Caco-2 (cell line): ENCODE data around the gene SEPSECS. TPM values are rescaled to one million over a fixed set of nuclear protein-coding genes. Genes with fewer than 3 reads are reported as not detected.

Experiments
- BruUV-seq: library from RNA; stranded (reverse); fragments of 400-500 nt; replicated peaks from 2 replicates; lab custom pipeline; 2021; lab: Mats Ljungman, UMichigan
- CTCF ChIA-PET: fragments of 300-600 bp; sonication (Branson Sonifier 250); formaldehyde crosslinking; loops from one replicate; lab custom pipeline; 2022; ENCODE audit warnings: antibody characterized with exemption; lab: Charles Lee
- POLR2A ChIA-PET: fragments of 300-600 bp; sonication (Branson Sonifier 250); formaldehyde crosslinking; loops from one replicate; lab custom pipeline; 2022; ENCODE audit warnings: antibody characterized with exemption; lab: Charles Lee
- DNase-seq, 2 experiments: peaks; one replicate each; pipeline versions ENCODE4 v3.0.0 to v3.0.0-alpha.2; 2020 to 2022
- H3K27me3 ChIP-seq: replicated peaks from 2 replicates; pipeline ENCODE4 v1.6.0; 2011; ENCODE audit warnings: low read length; ENCODE audit not compliant: control insufficient read depth, insufficient read depth
- H3K36me3 ChIP-seq: 2 replicates; pipeline ENCODE4 v1.5.1; 2011; ENCODE audit warnings: low read length; ENCODE audit not compliant: control insufficient read depth, insufficient read depth
- H3K4me1 ChIP-seq: fragments of 250-450 bp; sonication (Bioruptor Pico); 2 replicates; pipeline ENCODE4 v1.5.1; 2020; ENCODE audit warnings: mild to moderate bottlenecking
- H3K4me3 ChIP-seq: 2 replicates; pipeline ENCODE4 v1.5.1; 2011; ENCODE audit warnings: low read depth, mild to moderate bottlenecking, control low read depth, low read length
- H3K9me3 ChIP-seq: fragments of 250-450 bp; sonication (Bioruptor Pico); 2 replicates; pipeline ENCODE4 v1.5.1; 2020; ENCODE audit warnings: mild to moderate bottlenecking, moderate library complexity
- H3K27ac Mint-ChIP-seq: one replicate; pipeline ENCODE4 v1.8.0; 2022; ENCODE audit warnings: mixed read lengths; ENCODE audit not compliant: unreplicated experiment
- H3K27me3 Mint-ChIP-seq: one replicate; pipeline ENCODE4 v1.8.0; 2022; ENCODE audit warnings: mixed read lengths; ENCODE audit not compliant: insufficient read depth, unreplicated experiment
- H3K36me3 Mint-ChIP-seq: one replicate; pipeline ENCODE4 v1.8.0; 2022; ENCODE audit warnings: mild to moderate bottlenecking, mixed read lengths; ENCODE audit not compliant: insufficient read depth, unreplicated experiment
- H3K4me1 Mint-ChIP-seq: one replicate; pipeline ENCODE4 v1.8.0; 2022; ENCODE audit warnings: low read depth, mixed read lengths; ENCODE audit not compliant: unreplicated experiment
- H3K4me3 Mint-ChIP-seq: one replicate; pipeline ENCODE4 v1.8.0; 2022; ENCODE audit warnings: mild to moderate bottlenecking, moderate library complexity, mixed read lengths; ENCODE audit not compliant: unreplicated experiment
- H3K9me3 Mint-ChIP-seq: one replicate; pipeline ENCODE4 v1.8.0; 2022; ENCODE audit warnings: mixed read lengths; ENCODE audit not compliant: unreplicated experiment
- CTCF ChIP-seq, 2 experiments: fragments of 200-600 bp in 1 of 2; IDR thresholded peaks; 1 replicate in 1 of 2; 2 replicates in 1 of 2; pipeline versions ENCODE4 v1.5.1 to v1.8.0; 2011 to 2022; ENCODE audit warnings: antibody characterized with exemption in 1 of 2, control low read depth in 1 of 2, inconsistent platforms in 1 of 2, low read depth in 1 of 2, low read length in 1 of 2, mild to moderate bottlenecking in 1 of 2, moderate library complexity in 1 of 2; ENCODE audit not compliant: insufficient read depth in 1 of 2, severe bottlenecking in 1 of 2, unreplicated experiment in 1 of 2
- intact Hi-C: fragments of 100-400 bp; cut with micrococcal nuclease; formaldehyde crosslinking; loops from one replicate; pipeline ENCODE4 v1.10.0; 2022; ENCODE audit not compliant: unreplicated experiment
- total RNA-seq: library from RNA; stranded (reverse); gene quantifications from 2 replicates; pipeline ENCODE4 v1.2.3, GENCODE V29; 2022

SEPSECS gene
- total RNA-seq, 1 experiment from 2014 or later: 5.7 TPM

- no peaks in the 10 kb centered on the region for H3K36me3 Mint-ChIP-seq
- Histone ChIP-seq H3K27me3 (no peaks in the 10 kb centered on the region), H3K4me1 (no peaks in the 10 kb centered on the region), H3K9me3 (no peaks in the 10 kb centered on the region; the same call in 1 of the 2 replicates), H3K4me3 (no peak overlapping the region), H3K36me3 (no peaks in the 10 kb centered on the region)
- no peak overlapping the region for H3K4me3 Mint-ChIP-seq
- H3K27ac Mint-ChIP-seq: no peak overlapping the region
- intact Hi-C loops: no loop called here
- TF ChIP-seq CTCF (IDR thresholded peaks at IDR 0.05; ENCODE audit: insufficient read depth in 1 of 2, low read depth in 1 of 2, low read length in 1 of 2, severe bottlenecking in 1 of 2, unreplicated experiment in 1 of 2): no peak
- ChIA-PET POLR2A (no interaction called here), CTCF (no interaction called here)
- peaks cover 26% of the 10 kb centered on the region for H3K9me3 Mint-ChIP-seq
- H3K4me1 Mint-ChIP-seq: no peaks in the 10 kb centered on the region
- BruUV-seq: no TSS peak
- DNase-seq: no peak
- no peaks in the 10 kb centered on the region for H3K27me3 Mint-ChIP-seq
Measured at GRCh38 chr4:25100710-25101109, 59.5 kb downstream of the SEPSECS start.

- no peaks in the 10 kb centered on the region for H3K27me3 Mint-ChIP-seq
- H3K36me3 Mint-ChIP-seq: no peaks in the 10 kb centered on the region
- Histone ChIP-seq H3K4me3 (no peak overlapping the region), H3K9me3 (no peaks in the 10 kb centered on the region; the same call in 1 of the 2 replicates), H3K36me3 (no peaks in the 10 kb centered on the region), H3K4me1 (no peaks in the 10 kb centered on the region), H3K27me3 (no peaks in the 10 kb centered on the region)
- intact Hi-C loops: no loop called here
- H3K27ac Mint-ChIP-seq: no peak overlapping the region
- H3K4me3 Mint-ChIP-seq: no peak overlapping the region
- BruUV-seq: no TSS peak
- no peak for DNase-seq
- CTCF ChIA-PET: no interaction called here
- TF ChIP-seq CTCF (IDR thresholded peaks at IDR 0.05; ENCODE audit: insufficient read depth in 1 of 2, low read depth in 1 of 2, low read length in 1 of 2, severe bottlenecking in 1 of 2, unreplicated experiment in 1 of 2): no peak
- POLR2A ChIA-PET: no interaction called here
- peaks cover 26% of the 10 kb centered on the region for H3K9me3 Mint-ChIP-seq
- H3K4me1 Mint-ChIP-seq: no peaks in the 10 kb centered on the region
Measured at GRCh38 chr4:25100021-25100555, 60.2 kb downstream of the SEPSECS start.

GRCh38 chr4:25098964-25099891, 61.0 kb downstream of the SEPSECS start:
- DNase-seq: no peak
- no peaks in the 10 kb centered on the region for H3K27me3 Mint-ChIP-seq
- Histone ChIP-seq H3K9me3 (no peaks in the 10 kb centered on the region; the same call in 1 of the 2 replicates), H3K27me3 (no peaks in the 10 kb centered on the region), H3K4me3 (no peak overlapping the region), H3K4me1 (no peaks in the 10 kb centered on the region), H3K36me3 (no peaks in the 10 kb centered on the region)
- H3K27ac Mint-ChIP-seq: no peak overlapping the region
- no peaks in the 10 kb centered on the region for H3K4me1 Mint-ChIP-seq
- no peak overlapping the region for H3K4me3 Mint-ChIP-seq
- no peak for TF ChIP-seq CTCF (IDR thresholded peaks at IDR 0.05; ENCODE audit: insufficient read depth in 1 of 2, low read depth in 1 of 2, low read length in 1 of 2, severe bottlenecking in 1 of 2, unreplicated experiment in 1 of 2)
- intact Hi-C loops: no loop called here
- peaks cover 26% of the 10 kb centered on the region for H3K9me3 Mint-ChIP-seq
- no TSS peak for BruUV-seq
- ChIA-PET POLR2A (no interaction called here), CTCF (no interaction called here)
- no peaks in the 10 kb centered on the region for H3K36me3 Mint-ChIP-seq
